ENCODE results near the gene PARP2. TPM values are rescaled to one million over a fixed set of nuclear protein-coding genes. Genes with fewer than 3 reads are reported as not detected.

PARP2 gene
- total RNA-seq, 1 experiment from 2014 or later: 49.4 TPM

DNA sequence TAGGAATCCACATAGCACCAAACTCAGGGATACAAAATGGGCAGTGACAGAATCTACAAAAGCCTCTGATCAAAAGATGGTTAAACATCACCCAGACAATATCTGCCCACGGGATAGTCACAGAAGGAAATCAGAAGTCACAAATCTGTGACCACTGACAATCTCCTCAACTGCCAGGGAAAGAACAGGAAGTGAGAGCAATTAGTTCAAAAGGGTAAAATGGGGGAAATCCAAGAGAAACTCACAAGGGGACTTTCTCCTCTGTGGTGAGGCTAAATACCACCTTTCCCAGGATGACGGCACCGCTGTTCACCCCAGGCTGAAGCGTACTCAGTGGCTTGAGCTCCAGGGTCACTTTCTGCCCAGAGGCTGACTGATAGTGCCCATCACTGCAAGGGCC, 48.4 kb upstream of the PARP2 start:
- H3K27ac Mint-ChIP-seq (ENCODE audit: unreplicated experiment): no peak overlapping the region
- Histone ChIP-seq H3K4me3 (ENCODE audit: low read depth, low read length) (no peak overlapping the region), H3K4me1 (no peaks in the 10 kb centered on the region), H3K9me3 (no peaks in the 10 kb centered on the region), H3K27me3 (replicated peaks; ENCODE audit: control insufficient read depth, insufficient read depth, low read length) (no peaks in the 10 kb centered on the region), H3K36me3 (ENCODE audit: control insufficient read depth, insufficient read depth, low read length) (peaks cover 2% of the 10 kb centered on the region; the same call in 1 of the 2 replicates)
- intact Hi-C loops (cut with micrococcal nuclease; ENCODE audit: unreplicated experiment): no loop called here
- ChIA-PET CTCF (interaction anchor here (0.7 kb wide), 1 partner anchor 47 kb away, joined by 3 read pairs; no protein-coding TSS in a partner anchor), POLR2A (no interaction called here)
- TF ChIP-seq, protein P1, sequence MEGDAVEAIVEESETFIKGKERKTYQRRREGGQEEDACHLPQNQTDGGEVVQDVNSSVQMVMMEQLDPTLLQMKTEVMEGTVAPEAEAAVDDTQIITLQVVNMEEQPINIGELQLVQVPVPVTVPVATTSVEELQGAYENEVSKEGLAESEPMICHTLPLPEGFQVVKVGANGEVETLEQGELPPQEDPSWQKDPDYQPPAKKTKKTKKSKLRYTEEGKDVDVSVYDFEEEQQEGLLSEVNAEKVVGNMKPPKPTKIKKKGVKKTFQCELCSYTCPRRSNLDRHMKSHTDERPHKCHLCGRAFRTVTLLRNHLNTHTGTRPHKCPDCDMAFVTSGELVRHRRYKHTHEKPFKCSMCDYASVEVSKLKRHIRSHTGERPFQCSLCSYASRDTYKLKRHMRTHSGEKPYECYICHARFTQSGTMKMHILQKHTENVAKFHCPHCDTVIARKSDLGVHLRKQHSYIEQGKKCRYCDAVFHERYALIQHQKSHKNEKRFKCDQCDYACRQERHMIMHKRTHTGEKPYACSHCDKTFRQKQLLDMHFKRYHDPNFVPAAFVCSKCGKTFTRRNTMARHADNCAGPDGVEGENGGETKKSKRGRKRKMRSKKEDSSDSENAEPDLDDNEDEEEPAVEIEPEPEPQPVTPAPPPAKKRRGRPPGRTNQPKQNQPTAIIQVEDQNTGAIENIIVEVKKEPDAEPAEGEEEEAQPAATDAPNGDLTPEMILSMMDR (IDR thresholded peaks at IDR 0.05; ENCODE audit: insufficient read depth in 1 of 2, low read depth in 1 of 2, low read length in 1 of 2, severe bottlenecking in 1 of 2, unreplicated experiment in 1 of 2): no peak
- BruUV-seq (replicated peaks): no TSS peak
- no peak overlapping the region for H3K4me3 Mint-ChIP-seq (ENCODE audit: unreplicated experiment)
- H3K4me1 Mint-ChIP-seq (ENCODE audit: low read depth, unreplicated experiment): no peaks in the 10 kb centered on the region
- H3K36me3 Mint-ChIP-seq (ENCODE audit: insufficient read depth, unreplicated experiment): peaks cover 34% of the 10 kb centered on the region
- no peaks in the 10 kb centered on the region for H3K9me3 Mint-ChIP-seq (ENCODE audit: unreplicated experiment)
- H3K27me3 Mint-ChIP-seq (ENCODE audit: insufficient read depth, unreplicated experiment): no peaks in the 10 kb centered on the region
- no peak for DNase-seq

- ChIA-PET CTCF (no interaction called here), POLR2A (no interaction called here)
- Histone ChIP-seq H3K4me1 (0 out of 2 replicates have a peak, but pooled peaks cover 3% of the 10 kb centered on the region), H3K9me3 (no peaks in the 10 kb centered on the region), H3K36me3 (ENCODE audit: control insufficient read depth, insufficient read depth, low read length) (no peaks in the 10 kb centered on the region), H3K27me3 (replicated peaks; ENCODE audit: control insufficient read depth, insufficient read depth, low read length) (no peaks in the 10 kb centered on the region), H3K4me3 (ENCODE audit: low read depth, low read length) (no peak overlapping the region)
- Mint-ChIP-seq H3K36me3 (ENCODE audit: insufficient read depth, unreplicated experiment) (peaks cover 27% of the 10 kb centered on the region), H3K4me3 (ENCODE audit: unreplicated experiment) (no peak overlapping the region), H3K9me3 (ENCODE audit: unreplicated experiment) (no peaks in the 10 kb centered on the region), H3K27me3 (ENCODE audit: insufficient read depth, unreplicated experiment) (no peaks in the 10 kb centered on the region), H3K27ac (ENCODE audit: unreplicated experiment) (no peak overlapping the region), H3K4me1 (ENCODE audit: low read depth, unreplicated experiment) (peaks cover 7% of the 10 kb centered on the region)
- intact Hi-C loops (cut with micrococcal nuclease; ENCODE audit: unreplicated experiment): no loop called here
- DNase-seq: no peak
- TF ChIP-seq, protein P1 (IDR thresholded peaks at IDR 0.05; ENCODE audit: insufficient read depth in 1 of 2, low read depth in 1 of 2, low read length in 1 of 2, severe bottlenecking in 1 of 2, unreplicated experiment in 1 of 2): no peak
- BruUV-seq (replicated peaks): no TSS peak
Observed at GRCh38 chr14:20302042-20302755, 41.2 kb upstream of the PARP2 start.

GRCh38 chr14:20305265-20306078, 38.0 kb upstream of the PARP2 start, which contains the start of gene TTC5:
TTC5 (minus strand) TSS chr14:20305951; CDS start chr14:20305937, 14 bp downstream.
- peaks cover 7% of the 10 kb centered on the region for H3K4me1 Mint-ChIP-seq (ENCODE audit: low read depth, unreplicated experiment)
- peaks cover 15% of the 10 kb centered on the region for H3K36me3 Mint-ChIP-seq (ENCODE audit: insufficient read depth, unreplicated experiment)
- H3K27me3 Mint-ChIP-seq (ENCODE audit: insufficient read depth, unreplicated experiment): no peaks in the 10 kb centered on the region
- TF ChIP-seq, protein P1 (IDR thresholded peaks at IDR 0.05; ENCODE audit: insufficient read depth in 1 of 2, low read depth in 1 of 2, low read length in 1 of 2, severe bottlenecking in 1 of 2, unreplicated experiment in 1 of 2): peak; percentile 75 to 93
- ChIA-PET POLR2A (no interaction called here), CTCF (no interaction called here)
- H3K9me3 Mint-ChIP-seq (ENCODE audit: unreplicated experiment): no peaks in the 10 kb centered on the region
- Histone ChIP-seq H3K4me3 (ENCODE audit: low read depth, low read length) (peak within 1 kb of the TSS; percentile 54), H3K4me1 (0 out of 2 replicates have a peak, but pooled peaks cover 3% of the 10 kb centered on the region), H3K27me3 (replicated peaks; ENCODE audit: control insufficient read depth, insufficient read depth, low read length) (no peaks in the 10 kb centered on the region), H3K36me3 (ENCODE audit: control insufficient read depth, insufficient read depth, low read length) (no peaks in the 10 kb centered on the region), H3K9me3 (no peaks in the 10 kb centered on the region)
- H3K4me3 Mint-ChIP-seq (ENCODE audit: unreplicated experiment): peak within 1 kb of the TSS; percentile 82
- peak within 1 kb of the TSS; percentile 68 for H3K27ac Mint-ChIP-seq (ENCODE audit: unreplicated experiment)
- BruUV-seq (replicated peaks): TSS peak; percentile 72
- intact Hi-C loops (cut with micrococcal nuclease; ENCODE audit: unreplicated experiment): no loop called here
- DNase-seq: peak; percentile 82 to 89
